GM12878 (cell line): Measurements from ENCODE around the gene PRKAG2. TPM values are rescaled to one million over a fixed set of nuclear protein-coding genes. Genes with fewer than 3 reads are reported as not detected.

Source experiments
- ATAC-seq: fragments of 200-7000 bp; cut with Tn5 transposase; 3 replicates; pipeline ENCODE4 v1.9.1; 2020; ENCODE audit warnings: mild to moderate bottlenecking, moderate library complexity
- BruUV-seq: library from RNA; stranded (reverse); fragments of 400-500 nt; replicated peaks from 2 replicates; lab custom pipeline; 2021; lab: Mats Ljungman, UMichigan
- CTCF ChIA-PET: fragments of 300-600 bp; sonication (Branson Sonifier 250); formaldehyde crosslinking; extraction: SDS; loops from one replicate; lab custom pipeline; 2021; ENCODE audit warnings: inconsistent platforms; lab: Yijun Ruan, JAX
- POLR2A ChIA-PET: fragments of 350-600 bp; formaldehyde crosslinking; extraction: SDS; loops from one replicate; lab custom pipeline; 2021; ENCODE audit warnings: inconsistent platforms; lab: Charles Lee
- RAD21 ChIA-PET: fragments of 300-600 bp; sonication (Branson Sonifier 250); formaldehyde crosslinking; loops from one replicate; lab custom pipeline; 2023; ENCODE audit warnings: antibody characterized with exemption; ENCODE audit not compliant: unreplicated experiment; lab: Charles Lee
- SMC1A ChIA-PET: fragments of 300-600 bp; sonication (Branson Sonifier 250); formaldehyde crosslinking; loops from one replicate; lab custom pipeline; 2023; ENCODE audit not compliant: unreplicated experiment, uncharacterized antibody; lab: Charles Lee
- DNase-seq: peaks from one replicate; pipeline ENCODE4 v3.0.0-alpha.2; 2011; ENCODE audit warnings: low read depth, low spot score
- FAIRE-seq: peaks from 3 replicates; lab custom pipeline; 2011; peaks lifted over from hg19 to GRCh38; lab: Jason Lieb, UNC
- H2AFZ ChIP-seq: 2 replicates; pipeline ENCODE4 v1.6.0; 2011; ENCODE audit warnings: low read depth, low read length, control low read depth; ENCODE audit not compliant: control insufficient read depth
- H3K27ac ChIP-seq: 2 replicates; pipeline ENCODE4 v1.5.1; 2011; ENCODE audit warnings: control low read depth; ENCODE audit not compliant: control insufficient read depth, insufficient read depth
- H3K27me3 ChIP-seq, 2 experiments: replicated peaks in 1 of 2; 2 replicates each; pipeline versions ENCODE4 v1.6.0 to v1.6.1; 2011; ENCODE audit warnings: low read length in 1 of 2; ENCODE audit not compliant: control insufficient read depth in 2 of 2, insufficient read depth in 2 of 2
- H3K36me3 ChIP-seq, 2 experiments: 2 replicates each; pipeline ENCODE4 v1.5.1; 2011; ENCODE audit warnings: low read length in 1 of 2; ENCODE audit not compliant: control insufficient read depth in 2 of 2, insufficient read depth in 2 of 2
- H3K4me1 ChIP-seq: 2 replicates; pipeline ENCODE4 v1.6.1; 2011; ENCODE audit warnings: mild to moderate bottlenecking, low read length, moderate library complexity, mixed read lengths; ENCODE audit not compliant: control insufficient read depth, insufficient read depth
- H3K4me2 ChIP-seq: 2 replicates; pipeline ENCODE4 v1.6.0; 2011; ENCODE audit warnings: control low read depth; ENCODE audit not compliant: control insufficient read depth, insufficient read depth
- H3K4me3 ChIP-seq: fragments of 200-600 bp; sonication (generic); 2 replicates; pipeline ENCODE4 v1.5.1; 2016
- H3K79me2 ChIP-seq: 2 replicates; pipeline ENCODE4 v1.6.0; 2011; ENCODE audit warnings: low read length; ENCODE audit not compliant: control insufficient read depth, insufficient read depth
- H3K9ac ChIP-seq: 2 replicates; pipeline ENCODE4 v1.8.0; 2011; ENCODE audit warnings: low read length, control low read depth, mixed read lengths; ENCODE audit not compliant: control insufficient read depth, insufficient read depth
- H3K9me3 ChIP-seq: replicated peaks from 3 replicates; pipeline ENCODE4 v1.5.1; 2011; ENCODE audit warnings: mild to moderate bottlenecking, low read length; ENCODE audit not compliant: control insufficient read depth, insufficient read depth
- H4K20me1 ChIP-seq: 2 replicates; pipeline ENCODE4 v1.6.0; 2011; ENCODE audit not compliant: control insufficient read depth, insufficient read depth
- CBX3 ChIP-seq: fragments of 200-600 bp; sonication (generic); IDR thresholded peaks from 2 replicates; pipeline ENCODE4 v1.6.1; 2016; ENCODE audit warnings: low read depth, borderline replicate concordance
- CHD4 ChIP-seq: fragments of 200-600 bp; sonication (generic); IDR thresholded peaks from 2 replicates; pipeline ENCODE4 v1.6.1; 2016; ENCODE audit warnings: mild to moderate bottlenecking
- EGR1 ChIP-seq, 2 experiments: IDR thresholded peaks; 1 replicate in 1 of 2; 2 replicates in 1 of 2; pipeline ENCODE4 v1.6.1; 2011 to 2012; ENCODE audit warnings: low read depth in 2 of 2, low read length in 2 of 2, borderline replicate concordance in 1 of 2, mild to moderate bottlenecking in 1 of 2, moderate library complexity in 1 of 2
- EP300 ChIP-seq, 2 experiments: fragments of 150-350 bp in 1 of 2; IDR thresholded peaks; 2 replicates each; pipeline ENCODE4 v1.6.1; 2011 to 2012; ENCODE audit warnings: low read depth in 2 of 2, low read length in 2 of 2, borderline replicate concordance in 1 of 2, improper control_type of control experiment in 1 of 2, inconsistent platforms in 1 of 2; ENCODE audit not compliant: control insufficient read depth in 1 of 2
- MEF2A ChIP-seq: IDR thresholded peaks from 2 replicates; pipeline ENCODE4 v1.6.1; 2011; ENCODE audit warnings: low read depth, mild to moderate bottlenecking, low read length, moderate library complexity; ENCODE audit not compliant: insufficient read depth
- NFYA ChIP-seq: IDR thresholded peaks from 2 replicates; pipeline ENCODE4 v1.6.1; 2011; ENCODE audit warnings: low read depth, mild to moderate bottlenecking, low read length, improper control_type of control experiment, borderline replicate concordance
- NRF1 ChIP-seq: conservative IDR thresholded peaks from 2 replicates; pipeline ENCODE4 v1.6.1; 2011; ENCODE audit warnings: mild to moderate bottlenecking, low read depth, low read length, improper control_type of control experiment
- SMARCA5 ChIP-seq: fragments of 450-650 bp; IDR thresholded peaks from 2 replicates; pipeline ENCODE4 v1.6.1; 2017; ENCODE audit warnings: mild to moderate bottlenecking
- TARDBP ChIP-seq: IDR thresholded peaks from 2 replicates; pipeline ENCODE4 v1.6.1; 2016; ENCODE audit warnings: borderline replicate concordance
- WGBS: methylation state at CpG from one replicate; pipeline ENCODE4 v1.1.6; 2016; ENCODE audit warnings: low lambda C conversion rate; ENCODE audit not compliant: insufficient replicate concordance, insufficient coverage; ENCODE audit errors: missing lambda C conversion rate; 5-methylcytosine and 5-hydroxymethylcytosine counted together
- in situ Hi-C: fragments of 300-500 bp; cut with MboI; formaldehyde crosslinking; loops from 9 replicates; pipeline ENCODE4 v1.14.3; 2018; ENCODE audit warnings: mixed read lengths
- intact Hi-C: fragments of 100-400 bp; cut with micrococcal nuclease; formaldehyde crosslinking; loops from one replicate; pipeline ENCODE4 v1.14.2; 2022; ENCODE audit not compliant: unreplicated experiment
- polyA plus RNA-seq, 11 experiments: library from polyadenylated mRNA; depleted of rRNA in 4 of 11; unstranded in 6 of 11; stranded (reverse) in 5 of 11; fragments of >200 nt; fragmentation: Nextera tagmentation in 4 of 11; fragmentation: Illumina TruSeq in 1 of 11; extraction: Ambion mirVana in 4 of 11; extraction: Trizol in 1 of 11; gene quantifications; 1 replicate in 1 of 11; 2 replicates in 10 of 11; pipeline versions ENCODE4 v1.2.1 to v1.2.3, GENCODE V29; 2011 to 2016; ENCODE audit warnings: inconsistent platforms in 2 of 11, missing spikeins in 2 of 11, low read depth in 1 of 11
- total RNA-seq, 4 experiments: library from RNA; depleted of rRNA in 3 of 4; stranded (reverse); fragments of >200 nt in 3 of 4; fragmentation: Illumina TruSeq in 1 of 4; extraction: Trizol in 1 of 4; gene quantifications; 2 replicates each; pipeline versions ENCODE4 v1.2.1 to v1.2.3, GENCODE V29; 2013 to 2021

The PRKAG2 gene
- total and polyA plus RNA-seq, 10 of the 15 experiments (the other 5 are each of a cell fraction or from before 2014, with no cell fraction given): 3.4 to 8.9 (median 6.8) TPM

- Histone ChIP-seq H4K20me1 (no peaks in the 10 kb centered on the region), H3K9me3 (no peaks in the 10 kb centered on the region), H3K4me1 (no peaks in the 10 kb centered on the region), H2AFZ (no peak overlapping the region), H3K27me3 (no peaks in the 10 kb centered on the region), H3K27ac (no peak overlapping the region), H3K79me2 (no peaks in the 10 kb centered on the region), H3K36me3 (no peaks in the 10 kb centered on the region), H3K4me3 (no peak overlapping the region), H3K9ac (no peak overlapping the region), H3K4me2 (no peak overlapping the region)
- no TSS peak for BruUV-seq
- DNase-seq (no peak), ATAC-seq (no peak), FAIRE-seq (no peak)
- ChIA-PET RAD21 (no interaction called here), SMC1A (interaction anchor here (1.3 kb wide), 1 partner anchor 14 kb away, joined by 3 read pairs; no protein-coding TSS in a partner anchor), POLR2A (no interaction called here), CTCF (no interaction called here)
- intact Hi-C loops: no loop called here
- in situ Hi-C loops: no loop called here
- no peak for TF ChIP-seq NFYA
- TF ChIP-seq CHD4: no peak
- no peak for TF ChIP-seq EP300 (IDR thresholded peaks at IDR 0.05; ENCODE audit: borderline replicate concordance in 1 of 2, control insufficient read depth in 1 of 2, low read depth in 2 of 2, low read length in 2 of 2)
- TF ChIP-seq TARDBP: no peak
- WGBS: 58% methylated on average over 10 of the region's 10 CpGs
Measured at GRCh38 chr7:151552352-151553028, 324.4 kb downstream of the PRKAG2 start.

- in situ Hi-C loops: no loop called here
- no peak overlapping the region for H3K9ac ChIP-seq
- RAD21 ChIA-PET: no interaction called here
- POLR2A ChIA-PET: interaction anchor here (0.7 kb wide), 1 partner anchor 525 kb away, joined by 3 read pairs; no protein-coding TSS in a partner anchor
- no peak overlapping the region for H3K4me3 ChIP-seq
- no peaks in the 10 kb centered on the region for H3K27me3 ChIP-seq
- WGBS: 68% methylated on average over 7 of the region's 7 CpGs
- no peaks in the 10 kb centered on the region for H4K20me1 ChIP-seq
- SMC1A ChIA-PET: no interaction called here
- FAIRE-seq (no peak), DNase-seq (no peak), ATAC-seq (no peak)
- intact Hi-C loops: no loop called here
- no peak overlapping the region for H3K4me2 ChIP-seq
- TF ChIP-seq CBX3 (no peak), MEF2A (no peak), SMARCA5 (no peak), EGR1 (IDR thresholded peaks at IDR 0.05; ENCODE audit: borderline replicate concordance in 1 of 2, low read depth in 2 of 2, low read length in 2 of 2) (no peak), NRF1 (no peak)
- no peaks in the 10 kb centered on the region for H3K9me3 ChIP-seq
- BruUV-seq: no TSS peak
- no peaks in the 10 kb centered on the region for H3K36me3 ChIP-seq
- H3K4me1 ChIP-seq: no peaks in the 10 kb centered on the region
- CTCF ChIA-PET: no interaction called here
- no peaks in the 10 kb centered on the region for H3K79me2 ChIP-seq
- H2AFZ ChIP-seq: no peak overlapping the region
- no peak overlapping the region for H3K27ac ChIP-seq
Measured at GRCh38 chr7:151551820-151552219, 325.1 kb downstream of the PRKAG2 start.
